ENCODE measurements around the gene LSM3. TPM values are rescaled to one million over a fixed set of nuclear protein-coding genes. Genes with fewer than 3 reads are reported as not detected.

The LSM3 gene
- total and polyA plus RNA-seq, 2 of the 4 experiments (the other 2 are of a cell fraction), result 3.4 to 11.5 TPM

DNA sequence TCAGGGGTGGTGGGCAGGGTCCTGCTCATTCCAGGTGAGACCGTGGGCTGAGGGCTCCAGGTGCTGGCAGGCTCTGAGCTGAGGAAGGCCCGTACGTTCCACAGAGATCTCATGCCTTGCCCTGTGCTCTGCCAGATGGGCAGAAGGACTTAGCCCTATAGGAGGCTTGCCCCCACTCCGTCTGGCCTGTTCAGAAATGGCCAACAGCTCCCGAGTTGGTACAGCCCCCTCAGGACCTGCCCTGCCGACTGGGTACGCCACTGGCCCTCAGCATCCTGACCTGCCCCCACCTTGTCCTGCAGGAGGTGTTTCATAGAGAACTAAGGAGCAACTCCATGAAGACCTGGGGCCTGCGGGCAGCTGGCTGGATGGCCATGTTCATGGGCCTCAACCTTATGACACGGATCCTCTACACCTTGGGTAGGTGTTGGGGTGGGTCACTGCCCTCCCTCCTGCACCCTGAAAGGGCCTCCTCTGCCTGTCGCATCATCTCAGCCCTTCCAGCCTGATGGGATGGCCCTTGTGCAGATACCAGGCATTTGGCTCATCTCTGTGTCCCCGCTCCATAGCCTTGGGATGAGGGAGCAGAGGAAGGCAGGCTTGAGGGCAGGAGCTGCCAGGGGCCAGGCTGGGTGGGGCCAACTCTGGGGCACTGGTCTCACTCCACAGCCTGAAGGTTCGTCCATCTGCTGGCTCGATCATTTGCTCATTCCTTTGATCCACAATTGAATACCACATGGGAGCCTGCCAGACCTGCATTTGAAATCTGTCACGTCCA lies 39.5 kb upstream of the LSM3 start:
- Histone ChIP-seq H3K4ac (ENCODE audit: low read depth, low read length) (no peak overlapping the region), H3K4me3 (ENCODE audit: insufficient read depth, low read depth, low read length) (no peak overlapping the region), H2AFZ (replicated peaks; ENCODE audit: low read length, poor library complexity) (no peak overlapping the region), H3K27ac (ENCODE audit: insufficient read depth, low read length) (no peak overlapping the region), H3K18ac (ENCODE audit: low read depth, low read length) (no peak overlapping the region), H2BK5ac (ENCODE audit: low read depth, low read length, poor library complexity, severe bottlenecking) (no peak overlapping the region), H3K4me2 (ENCODE audit: low read depth, low read length) (no peak overlapping the region), H2BK15ac (ENCODE audit: low read depth, low read length) (no peak overlapping the region), H3K36me3 (ENCODE audit: control insufficient read depth, insufficient read depth, low read length) (peaks cover 65% of the 10 kb centered on the region), H3K4me1 (ENCODE audit: control insufficient read depth, insufficient read depth, low read length) (peaks cover 14% of the 10 kb centered on the region), H2AK5ac (ENCODE audit: low read depth, low read length) (no peak overlapping the region), H4K5ac (ENCODE audit: low read depth, low read length) (no peak overlapping the region), H3K14ac (replicated peaks; ENCODE audit: low read depth, low read length) (no peak overlapping the region), H3K9me1 (ENCODE audit: insufficient read depth, low read length) (peaks cover 14% of the 10 kb centered on the region), H4K91ac (ENCODE audit: insufficient read depth, low read depth, low read length) (no peak overlapping the region), H4K8ac (ENCODE audit: low read depth in 2 of 2, low read length in 2 of 2) (no peak overlapping the region), H2BK20ac (ENCODE audit: low read depth, low read length) (no peak overlapping the region), H3K23ac (ENCODE audit: low read depth, low read length) (no peak overlapping the region), H3K9me3 (ENCODE audit: control insufficient read depth, insufficient read depth, low read length) (no peaks in the 10 kb centered on the region), H3K79me1 (ENCODE audit: low read depth in 1 of 2, low read length in 2 of 2) (peaks cover 2 to 13% of the 10 kb centered on the region in 2 experiments; a peak in 2 of 4 replicates), H2BK120ac (ENCODE audit: low read depth, low read length) (no peak overlapping the region), H3K56ac (ENCODE audit: extremely low read depth, insufficient read depth, low read length) (no peak overlapping the region), H4K20me1 (ENCODE audit: insufficient read depth, low read length) (peaks cover 3% of the 10 kb centered on the region), H3K27me3 (ENCODE audit: control insufficient read depth, insufficient read depth, low read length) (no peaks in the 10 kb centered on the region), H2AK9ac (replicated peaks; ENCODE audit: low read depth, low read length, poor library complexity) (no peak overlapping the region), H3K9ac (ENCODE audit: low read depth, low read length) (no peak overlapping the region)
- ChIA-PET CTCF (no interaction called here), POLR2A (ENCODE audit: unreplicated experiment) (interaction anchor here (1.2 kb wide), 1 partner anchor 40 kb away, joined by 4 read pairs; the partner anchor contains the start of gene LSM3)
- dilution Hi-C loops (cut with HindIII; ENCODE audit: low sequenced_read_pairs, unreplicated experiment) (no loop called here), in situ Hi-C loops (cut with MboI; ENCODE audit: low sequenced_read_pairs) (loop anchor here (25.0 kb wide), 1 partner anchor 102 kb away; no protein-coding TSS in a partner anchor), intact Hi-C loops (cut with micrococcal nuclease) (no loop called here)
- no peak for ATAC-seq (ENCODE audit: low read depth)
- TF ChIP-seq, protein P1, sequence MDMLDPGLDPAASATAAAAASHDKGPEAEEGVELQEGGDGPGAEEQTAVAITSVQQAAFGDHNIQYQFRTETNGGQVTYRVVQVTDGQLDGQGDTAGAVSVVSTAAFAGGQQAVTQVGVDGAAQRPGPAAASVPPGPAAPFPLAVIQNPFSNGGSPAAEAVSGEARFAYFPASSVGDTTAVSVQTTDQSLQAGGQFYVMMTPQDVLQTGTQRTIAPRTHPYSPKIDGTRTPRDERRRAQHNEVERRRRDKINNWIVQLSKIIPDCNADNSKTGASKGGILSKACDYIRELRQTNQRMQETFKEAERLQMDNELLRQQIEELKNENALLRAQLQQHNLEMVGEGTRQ (IDR thresholded peaks at IDR 0.05; ENCODE audit: low read depth, low read length), result no peak
- no peak for TF ChIP-seq FOS (IDR thresholded peaks at IDR 0.05; ENCODE audit: low read depth, low read length)
- TF ChIP-seq NFE2L2 (IDR thresholded peaks at IDR 0.05; ENCODE audit: low read depth, low read length), result no peak
- TF ChIP-seq RFX5 (IDR thresholded peaks at IDR 0.05; ENCODE audit: low read depth, low read length), result no peak
- TF ChIP-seq BHLHE40 (IDR thresholded peaks at IDR 0.05; ENCODE audit: low read depth, low read length), result no peak
- no peak for TF ChIP-seq RCOR1 (IDR thresholded peaks at IDR 0.05; ENCODE audit: insufficient replicate concordance, low read length)
- TF ChIP-seq POLR2A (IDR thresholded peaks at IDR 0.05; ENCODE audit: low read depth, low read length), result no peak
- TF ChIP-seq CHD1 (IDR thresholded peaks at IDR 0.05; ENCODE audit: low read depth, low read length), result no peak
- no peak for TF ChIP-seq MAFK (IDR thresholded peaks at IDR 0.05; ENCODE audit: low read depth, low read length)
- no peak for TF ChIP-seq CEBPB (IDR thresholded peaks at IDR 0.05; ENCODE audit: low read depth, low read length)
- WGBS, 2 experiments (ENCODE audit: extremely low coverage in 2 of 2, insufficient read length in 1 of 2), result 94% methylated on average over 3 of the region's 14 CpGs; no CpG with 5 or more reads in 1 of the 2 experiments
- DNase-seq, result no peak
- no TSS peak for BruUV-seq (replicated peaks)
